Parathyroid adenoma (tissue), 2 donors: ENCODE data around the gene DTNA.

Experiments
- H2AFZ ChIP-seq: fragments of 300-600 bp; sonication (generic); one replicate; pipeline ENCODE4 v1.7.0; 2017; ENCODE audit warnings: antibody characterized with exemption, mild to moderate bottlenecking
- H3K27ac ChIP-seq: fragments of 300-600 bp; sonication (generic); one replicate; pipeline ENCODE4 v1.7.0; 2017
- H3K27me3 ChIP-seq: fragments of 300-600 bp; sonication (generic); one replicate; pipeline ENCODE4 v1.7.0; 2017; ENCODE audit warnings: low read length; ENCODE audit not compliant: control insufficient read depth, insufficient read depth
- H3K36me3 ChIP-seq: fragments of 300-600 bp; sonication (generic); one replicate; pipeline ENCODE4 v1.7.0; 2017; ENCODE audit warnings: low read length; ENCODE audit not compliant: control insufficient read depth, insufficient read depth
- H3K4me1 ChIP-seq: fragments of 300-600 bp; sonication (generic); one replicate; pipeline ENCODE4 v1.7.0; 2017; ENCODE audit warnings: control low read depth
- H3K4me2 ChIP-seq: fragments of 300-600 bp; sonication (generic); one replicate; pipeline ENCODE4 v1.7.0; 2017; ENCODE audit warnings: low read length
- H3K4me3 ChIP-seq: fragments of 300-600 bp; sonication (generic); one replicate; pipeline ENCODE4 v1.7.0; 2017; ENCODE audit warnings: low read depth, low read length
- H3K79me2 ChIP-seq: fragments of 300-600 bp; sonication (generic); one replicate; pipeline ENCODE4 v1.7.0; 2017; ENCODE audit warnings: control low read depth
- H3K9ac ChIP-seq: fragments of 300-600 bp; sonication (generic); one replicate; pipeline ENCODE4 v1.7.0; 2017; ENCODE audit warnings: mild to moderate bottlenecking
- H3K9me3 ChIP-seq: fragments of 300-600 bp; sonication (generic); one replicate; pipeline ENCODE4 v1.7.0; 2017; ENCODE audit warnings: low read length; ENCODE audit not compliant: control insufficient read depth
- CTCF ChIP-seq: fragments of 300-600 bp; sonication (generic); IDR thresholded peaks from one replicate; pipeline ENCODE4 v1.7.0; 2017; ENCODE audit warnings: antibody characterized with exemption, mild to moderate bottlenecking
- donor health status: primary hyperparathyroidism.

Gene DTNA

DNA sequence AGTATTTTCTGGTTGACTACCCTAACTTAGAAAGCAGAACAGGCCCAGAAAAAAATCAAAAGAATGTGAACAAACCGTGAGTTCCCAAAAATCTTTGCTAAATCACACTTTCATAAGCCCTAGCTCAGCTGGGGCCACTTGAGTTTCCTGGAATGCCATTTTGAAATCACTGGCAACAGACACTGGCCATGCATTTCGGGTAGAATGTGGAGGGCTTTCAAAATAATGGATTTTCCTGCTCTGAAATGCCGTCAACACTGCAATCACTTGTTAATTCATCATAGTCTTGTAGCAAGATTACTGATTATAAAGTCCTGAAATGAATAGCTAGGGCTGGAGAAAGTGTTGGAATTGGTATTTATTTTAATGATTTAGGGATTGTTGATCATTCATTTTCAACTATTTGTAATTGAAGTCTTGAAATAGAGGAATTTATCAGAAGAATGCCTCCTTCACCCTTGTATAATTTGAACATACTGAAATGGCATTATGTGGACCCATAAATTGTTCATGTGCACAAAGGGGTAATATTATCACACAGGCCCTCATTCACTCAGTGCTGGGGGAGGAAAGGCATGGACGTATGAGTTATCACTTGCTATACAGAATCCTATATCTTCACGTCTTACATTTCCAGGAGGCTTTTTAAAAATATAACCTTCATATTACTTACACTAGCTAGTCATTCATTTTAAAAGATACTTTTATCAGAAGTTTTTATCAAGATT lies 134.8 kb downstream of the DTNA start:
- Histone ChIP-seq H2AFZ (no peak overlapping the region), H3K27me3 (no peaks in the 10 kb centered on the region), H3K79me2 (no peaks in the 10 kb centered on the region), H3K9ac (no peak overlapping the region), H3K4me1 (no peaks in the 10 kb centered on the region), H3K36me3 (no peaks in the 10 kb centered on the region), H3K4me2 (no peak overlapping the region), H3K27ac (no peak overlapping the region), H3K4me3 (no peak overlapping the region), H3K9me3 (no peaks in the 10 kb centered on the region)
- TF ChIP-seq CTCF = no peak

- Histone ChIP-seq H3K4me2 (no peak overlapping the region), H3K36me3 (no peaks in the 10 kb centered on the region), H3K4me1 (no peaks in the 10 kb centered on the region), H3K27ac (no peak overlapping the region), H2AFZ (no peak overlapping the region), H3K4me3 (no peak overlapping the region), H3K27me3 (no peaks in the 10 kb centered on the region), H3K9ac (no peak overlapping the region), H3K9me3 (no peaks in the 10 kb centered on the region), H3K79me2 (no peaks in the 10 kb centered on the region)
- TF ChIP-seq CTCF = no peak
Observed at GRCh38 chr18:34847408-34847807, 137.3 kb downstream of the DTNA start.

GRCh38 chr18:34848156-34848555 lies 138.1 kb downstream of the DTNA start:
- Histone ChIP-seq H3K27ac (no peak overlapping the region), H3K4me3 (no peak overlapping the region), H3K9ac (no peak overlapping the region), H3K27me3 (no peaks in the 10 kb centered on the region), H3K9me3 (no peaks in the 10 kb centered on the region), H2AFZ (no peak overlapping the region), H3K4me1 (no peaks in the 10 kb centered on the region), H3K4me2 (no peak overlapping the region), H3K79me2 (no peaks in the 10 kb centered on the region), H3K36me3 (no peaks in the 10 kb centered on the region)
- no peak for TF ChIP-seq CTCF

- Histone ChIP-seq H3K9ac (no peak overlapping the region), H3K79me2 (no peaks in the 10 kb centered on the region), H3K4me2 (no peak overlapping the region)
Observed at GRCh38 chr18:34848695-34849094, 138.6 kb downstream of the DTNA start.

More at GRCh38 chr18:34848695-34849094, 138.6 kb downstream of the DTNA start:
- Histone ChIP-seq H3K4me3 (no peak overlapping the region), H3K27ac (no peak overlapping the region), H3K9me3 (no peaks in the 10 kb centered on the region), H3K36me3 (no peaks in the 10 kb centered on the region), H2AFZ (no peak overlapping the region), H3K4me1 (no peaks in the 10 kb centered on the region), H3K27me3 (no peaks in the 10 kb centered on the region)
- no peak for TF ChIP-seq CTCF
